B cell (primary cell): ENCODE measurements around the gene ARID1A. TPM values are rescaled to one million over a fixed set of nuclear protein-coding genes. Genes with fewer than 3 reads are reported as not detected.

ENCODE experiments used
- ATAC-seq: fragments of 200-7000 bp; cut with Tn5 transposase; one replicate; pipeline ENCODE4 v1.10.0; 2021; ENCODE audit warnings: low read depth, mild to moderate bottlenecking, moderate number of reproducible peaks, moderate library complexity
- CTCF ChIA-PET: fragments of 350-600 bp; sonication (Branson Sonifier 250); formaldehyde crosslinking; loops from one replicate; lab custom pipeline; 2021; ENCODE audit warnings: antibody characterized with exemption, inconsistent platforms; lab: Charles Lee
- POLR2A ChIA-PET: fragments of 350-600 bp; sonication (Branson Sonifier 250); formaldehyde crosslinking; loops from one replicate; lab custom pipeline; 2021; ENCODE audit warnings: antibody characterized with exemption; lab: Charles Lee
- DNase-seq: peaks from one replicate; pipeline ENCODE4 v3.0.0; 2013
- H2AFZ ChIP-seq: 2 replicates; pipeline ENCODE4 v1.6.1; 2012; ENCODE audit warnings: mild to moderate bottlenecking, low read depth, low read length; ENCODE audit not compliant: insufficient read depth, poor library complexity, severe bottlenecking
- H3K27ac ChIP-seq, 2 donors: 1 replicate in 1 of 2; 2 replicates in 1 of 2; pipeline ENCODE4 v1.5.1; 2012 to 2013; ENCODE audit warnings: low read length in 2 of 2, mild to moderate bottlenecking in 2 of 2, moderate library complexity in 1 of 2
- H3K27me3 ChIP-seq, 4 experiments: fragments of 200-600 bp in 1 of 4; sonication (generic) in 1 of 4; replicated peaks in 1 of 4; 1 replicate in 2 of 4; 2 replicates in 2 of 4; pipeline versions ENCODE4 v1.6.1 to v1.7.0; 2013 to 2016; ENCODE audit warnings: low read length in 3 of 4, mild to moderate bottlenecking in 2 of 4, mixed read lengths in 1 of 4, moderate library complexity in 1 of 4; ENCODE audit not compliant: insufficient read depth in 4 of 4, control insufficient read depth in 3 of 4; ENCODE audit errors: control extremely low read depth in 1 of 4
- H3K36me3 ChIP-seq, 2 experiments: replicated peaks in 1 of 2; 1 replicate in 1 of 2; 2 replicates in 1 of 2; pipeline versions ENCODE4 v1.6.1 to v1.7.1; 2013; ENCODE audit warnings: low read length in 1 of 2; ENCODE audit not compliant: insufficient read depth in 2 of 2, control insufficient read depth in 1 of 2; ENCODE audit errors: control extremely low read depth in 1 of 2, extremely low read depth in 1 of 2
- H3K4me1 ChIP-seq, 2 donors: fragments of 200-600 bp in 1 of 2; sonication (generic) in 1 of 2; 1 replicate in 1 of 2; 2 replicates in 1 of 2; pipeline versions ENCODE4 v1.5.1 to v1.6.1; 2013 to 2017; ENCODE audit warnings: low read length in 2 of 2; ENCODE audit not compliant: control insufficient read depth in 2 of 2, insufficient read depth in 2 of 2
- H3K4me2 ChIP-seq: replicated peaks from 2 replicates; pipeline ENCODE3; 2012; ENCODE audit warnings: mild to moderate bottlenecking, low read depth, low read length; ENCODE audit not compliant: poor library complexity, severe bottlenecking
- H3K4me3 ChIP-seq, 5 experiments: fragments of 200-600 bp in 1 of 5; sonication (generic) in 1 of 5; 1 replicate in 3 of 5; 2 replicates in 2 of 5; pipeline versions ENCODE4 v1.5.1 to v1.7.0; 2011 to 2016; ENCODE audit warnings: low read length in 4 of 5, mild to moderate bottlenecking in 4 of 5, low read depth in 2 of 5, control low read depth in 1 of 5, moderate library complexity in 1 of 5; ENCODE audit not compliant: insufficient read depth in 1 of 5; ENCODE audit errors: control extremely low read depth in 1 of 5, extremely low read depth in 1 of 5
- H3K79me2 ChIP-seq: fragments of 200-600 bp; sonication (generic); one replicate; pipeline ENCODE4 v1.6.0; 2016; ENCODE audit warnings: low read length; ENCODE audit not compliant: control insufficient read depth, insufficient read depth
- H3K9ac ChIP-seq: fragments of 200-600 bp; sonication (generic); 2 replicates; pipeline ENCODE4 v1.6.1; 2017; ENCODE audit warnings: mild to moderate bottlenecking, low read length, moderate library complexity
- H3K9me3 ChIP-seq, 3 donors: one replicate each; pipeline versions ENCODE4 v1.6.1 to v1.7.1; 2013; ENCODE audit warnings: low read length in 2 of 3; ENCODE audit not compliant: control insufficient read depth in 2 of 3, insufficient read depth in 1 of 3; ENCODE audit errors: control extremely low read depth in 1 of 3
- H4K20me1 ChIP-seq: 2 replicates; pipeline ENCODE4 v1.6.0; 2012; ENCODE audit warnings: mild to moderate bottlenecking, low read length; ENCODE audit not compliant: insufficient read depth, control insufficient read depth, poor library complexity, severe bottlenecking
- H3K27ac Mint-ChIP-seq: one replicate; pipeline ENCODE4 v1.8.0; 2021; ENCODE audit warnings: mixed read lengths
- H3K27me3 Mint-ChIP-seq: one replicate; pipeline ENCODE4 v1.8.0; 2021; ENCODE audit warnings: mixed read lengths
- H3K4me1 Mint-ChIP-seq: one replicate; pipeline ENCODE4 v1.8.0; 2021; ENCODE audit warnings: mixed read lengths
- H3K4me3 Mint-ChIP-seq: one replicate; pipeline ENCODE4 v1.8.0; 2021; ENCODE audit warnings: mixed read lengths
- H3K9me3 Mint-ChIP-seq: one replicate; pipeline ENCODE4 v1.8.0; 2022; ENCODE audit warnings: mixed read lengths; ENCODE audit not compliant: insufficient read depth
- CTCF ChIP-seq: fragments of 200-600 bp; IDR thresholded peaks from one replicate; pipeline ENCODE4 v1.8.0; 2022; ENCODE audit warnings: antibody characterized with exemption, mild to moderate bottlenecking
- EZH2 ChIP-seq: IDR thresholded peaks from 2 replicates; pipeline ENCODE4 v1.6.1; 2012; ENCODE audit warnings: borderline replicate concordance, low read depth, mild to moderate bottlenecking, moderate library complexity, low read length; ENCODE audit not compliant: insufficient read depth, poor library complexity, severe bottlenecking
- WGBS: methylation state at CpG from one replicate; pipeline ENCODE4 v1.1.5; 2013; ENCODE audit warnings: missing lambda C conversion rate; ENCODE audit not compliant: insufficient coverage; 5-methylcytosine and 5-hydroxymethylcytosine counted together
- intact Hi-C: fragments of 100-400 bp; cut with micrococcal nuclease; formaldehyde crosslinking; loops from one replicate; pipeline ENCODE4 v1.10.0; 2022
- polyA plus RNA-seq: library from polyadenylated mRNA; depleted of rRNA; stranded (reverse); fragments of >200 nt; gene quantifications from 2 replicates; pipeline ENCODE4 v1.2.3, GENCODE V29; 2012
- total RNA-seq, 2 donors: library from RNA; stranded (reverse); fragments of 120-200 nt in 1 of 2; gene quantifications; 1 replicate in 1 of 2; 2 replicates in 1 of 2; pipeline versions ENCODE4 v1.2.3 to v1.2.4, GENCODE V29; 2013 to 2022

The ARID1A gene
- total and polyA plus RNA-seq, 2 donors (not counting 1 experiment from before 2014, with no cell fraction given) = 80.7 to 150 TPM

DNA sequence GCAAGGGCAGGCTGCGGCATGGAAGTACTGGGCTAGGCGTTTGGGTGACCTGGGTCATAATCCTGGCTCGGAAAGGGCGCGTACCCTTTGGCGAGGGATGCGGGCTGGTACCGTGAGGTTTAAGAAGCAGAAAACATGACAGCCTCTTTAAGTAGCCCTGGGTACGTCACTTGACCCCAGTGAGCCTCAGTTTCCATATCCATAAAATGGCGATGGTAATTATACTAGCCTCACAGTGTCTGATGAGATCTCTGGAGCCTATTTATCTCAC lies 92.6 kb downstream of the ARID1A start:
- POLR2A ChIA-PET = interaction anchor here (0.6 to 5.8 kb wide), 14 partner anchors 40 to 473 kb away, joined by 3 to 50 read pairs (median 6); no protein-coding TSS in a partner anchor
- Mint-ChIP-seq H3K9me3 (no peaks in the 10 kb centered on the region), H3K4me3 (peak overlapping the region; percentile 91), H3K27me3 (no peaks in the 10 kb centered on the region), H3K4me1 (peaks cover 46% of the 10 kb centered on the region), H3K27ac (peak overlapping the region; percentile 99)
- peak overlapping the region; percentile 94 for H2AFZ ChIP-seq
- CTCF ChIA-PET = interaction anchor here (0.6 to 10.1 kb wide), 53 partner anchors 10 to 768 kb away, joined by 3 to 479 read pairs (median 5); partner anchors contain the start of genes ARID1A and RPS6KA1
- peak overlapping the region; percentile 85 for H3K9ac ChIP-seq
- intact Hi-C loops = loop anchor here (1.0 to 5.0 kb wide), 3 partner anchors 246 to 676 kb away; partner anchors contain the start of gene PDIK1L
- H3K4me2 ChIP-seq = peak overlapping the region; percentile 95
- H3K36me3 ChIP-seq = peaks cover 0 to 9% of the 10 kb centered on the region in 2 experiments
- H3K4me3 ChIP-seq = peak overlapping the region; percentile 75 to 94 (median 91)
- peaks cover 30 to 44% of the 10 kb centered on the region in 2 donors for H3K4me1 ChIP-seq
- TF ChIP-seq EZH2 = no peak
- no peak for TF ChIP-seq CTCF
- H3K79me2 ChIP-seq = peaks cover 31% of the 10 kb centered on the region
- no peaks in the 10 kb centered on the region for H4K20me1 ChIP-seq
- DNase-seq = no peak
- H3K27me3 ChIP-seq = no peaks in the 10 kb centered on the region
- no peak for ATAC-seq
- WGBS = 6% methylated on average over 6 of the region's 10 CpGs
- H3K27ac ChIP-seq = peak overlapping the region; percentile 82 to 86
- no peaks in the 10 kb centered on the region for H3K9me3 ChIP-seq

- intact Hi-C loops = loop anchor here (1.0 to 5.0 kb wide), 8 partner anchors 44 to 677 kb away; partner anchors contain the start of gene PDIK1L
- no peaks in the 10 kb centered on the region for H3K9me3 ChIP-seq
- peak; percentile 41 for ATAC-seq
- H2AFZ ChIP-seq = peak overlapping the region; percentile 94
- peaks cover 30 to 42% of the 10 kb centered on the region in 2 donors for H3K4me1 ChIP-seq
- CTCF ChIA-PET = interaction anchor here (0.6 to 10.1 kb wide), 59 partner anchors 10 to 769 kb away, joined by 3 to 479 read pairs (median 5); partner anchors contain the start of genes ARID1A, HMGN2 and RPS6KA1
- Mint-ChIP-seq H3K27ac (peak overlapping the region; percentile 99), H3K9me3 (no peaks in the 10 kb centered on the region), H3K4me1 (peaks cover 45% of the 10 kb centered on the region), H3K27me3 (no peaks in the 10 kb centered on the region), H3K4me3 (peak overlapping the region; percentile 91)
- TF ChIP-seq CTCF = peak; percentile 96
- TF ChIP-seq EZH2 = no peak
- H3K9ac ChIP-seq = peak overlapping the region; percentile 85
- H3K27me3 ChIP-seq = no peaks in the 10 kb centered on the region
- peak overlapping the region; percentile 75 to 94 (median 91) for H3K4me3 ChIP-seq
- peak; percentile 89 for DNase-seq
- POLR2A ChIA-PET = interaction anchor here (0.6 to 5.8 kb wide), 11 partner anchors 39 to 289 kb away, joined by 3 to 50 read pairs (median 7); no protein-coding TSS in a partner anchor
- H3K79me2 ChIP-seq = peaks cover 33% of the 10 kb centered on the region
- H4K20me1 ChIP-seq = no peaks in the 10 kb centered on the region
- H3K4me2 ChIP-seq = peak overlapping the region; percentile 95
- H3K27ac ChIP-seq = peak overlapping the region; percentile 82 to 86
- peaks cover 0 to 13% of the 10 kb centered on the region in 2 experiments for H3K36me3 ChIP-seq
- under 1% methylated on average over 16 of the region's 19 CpGs for WGBS
Observed at GRCh38 chr1:26788836-26789611, 93.2 kb downstream of the ARID1A start.
